KMS-11 (cell line): ENCODE results near the gene EMP3.

ENCODE experiments used
- H2AFZ ChIP-seq: fragments of 200-600 bp; sonication (generic); 2 replicates; pipeline ENCODE4 v1.6.1; 2016; ENCODE audit warnings: antibody characterized with exemption, mixed run types, low read depth
- H3K27ac ChIP-seq: fragments of 200-600 bp; sonication (generic); 2 replicates; pipeline ENCODE4 v1.6.1; 2016; ENCODE audit warnings: mild to moderate bottlenecking, mixed run types
- H3K27me3 ChIP-seq: fragments of 200-600 bp; sonication (generic); 2 replicates; pipeline ENCODE4 v1.6.1; 2017; ENCODE audit warnings: mild to moderate bottlenecking, low read depth, mixed run types, moderate library complexity; ENCODE audit not compliant: insufficient read depth
- H3K36me3 ChIP-seq: fragments of 200-600 bp; sonication (generic); 2 replicates; pipeline ENCODE4 v1.6.1; 2017; ENCODE audit warnings: mild to moderate bottlenecking, mixed run types; ENCODE audit not compliant: insufficient read depth
- H3K4me1 ChIP-seq: fragments of 200-600 bp; sonication (generic); 2 replicates; pipeline ENCODE4 v1.6.1; 2016; ENCODE audit warnings: mild to moderate bottlenecking, low read depth, mixed run types; ENCODE audit not compliant: poor library complexity, severe bottlenecking
- H3K4me2 ChIP-seq: fragments of 200-600 bp; sonication (generic); 2 replicates; pipeline ENCODE4 v1.7.0; 2016; ENCODE audit warnings: mild to moderate bottlenecking, mixed run types
- H3K4me3 ChIP-seq: fragments of 200-600 bp; sonication (generic); IDR thresholded peaks from 2 replicates; pipeline ENCODE4 v1.6.1; 2017; ENCODE audit warnings: low read depth, low read length, mixed read lengths; ENCODE audit not compliant: insufficient read depth
- H3K79me2 ChIP-seq: fragments of 200-600 bp; sonication (generic); 2 replicates; pipeline ENCODE4 v1.6.1; 2016; ENCODE audit warnings: low read depth, mixed run types; ENCODE audit not compliant: insufficient read depth
- H3K9ac ChIP-seq: fragments of 200-600 bp; sonication (generic); 2 replicates; pipeline ENCODE4 v1.6.1; 2016; ENCODE audit warnings: mild to moderate bottlenecking, mixed run types
- H4K20me1 ChIP-seq: fragments of 200-600 bp; sonication (generic); 2 replicates; pipeline ENCODE4 v1.6.1; 2016; ENCODE audit warnings: mild to moderate bottlenecking, mixed run types; ENCODE audit not compliant: insufficient read depth
- CTCF ChIP-seq: fragments of 200-600 bp; sonication (generic); conservative IDR thresholded peaks from 2 replicates; pipeline ENCODE4 v1.6.1; 2017; ENCODE audit warnings: low read depth, mild to moderate bottlenecking, antibody characterized with exemption, low read length, moderate library complexity, mixed read lengths

Gene EMP3

DNA sequence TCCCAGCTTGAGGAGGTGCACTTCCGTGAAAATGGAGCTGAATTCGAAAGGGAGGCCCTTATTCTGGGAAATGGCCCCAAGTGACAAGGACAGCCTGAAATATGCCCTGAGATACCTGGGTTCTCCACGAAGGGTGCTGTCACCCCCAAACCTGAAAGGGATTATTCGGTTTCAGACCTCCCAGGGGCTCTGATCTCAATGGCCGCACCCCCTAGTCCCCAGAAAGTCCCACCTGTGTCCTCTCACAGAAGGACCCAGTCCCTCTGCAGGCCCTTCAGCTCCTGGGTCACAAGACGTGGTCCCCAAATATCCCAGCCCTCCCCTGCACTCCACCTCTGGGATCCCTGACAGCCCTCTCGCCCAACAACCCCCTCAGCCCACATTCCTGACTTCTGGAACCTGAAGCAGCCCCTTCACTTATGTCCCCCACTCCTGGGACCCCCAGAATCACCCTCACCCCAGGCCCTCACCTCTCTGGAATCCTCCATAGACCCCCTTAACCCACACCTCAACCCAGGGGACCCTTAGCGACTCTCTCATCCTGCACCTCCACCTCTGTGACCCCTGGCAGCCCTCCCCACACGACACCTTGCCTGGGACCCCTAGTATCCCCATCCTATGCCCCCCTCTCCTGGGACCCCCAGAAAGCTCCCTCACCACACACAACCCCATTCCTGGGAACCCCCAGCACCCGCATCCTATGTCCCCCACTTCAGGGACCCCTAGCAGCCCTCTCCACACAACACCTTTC, 39.4 kb downstream of the EMP3 start:
- peaks cover 14% of the 10 kb centered on the region for H3K4me1 ChIP-seq
- H3K79me2 ChIP-seq: no peaks in the 10 kb centered on the region
- H3K27ac ChIP-seq: peak overlapping the region; percentile 83
- H4K20me1 ChIP-seq: no peaks in the 10 kb centered on the region
- peak overlapping the region; percentile 32 for H2AFZ ChIP-seq
- no peak overlapping the region for H3K4me3 ChIP-seq
- peak overlapping the region; percentile 71 for H3K9ac ChIP-seq
- no peaks in the 10 kb centered on the region for H3K36me3 ChIP-seq
- TF ChIP-seq CTCF: no peak
- no peaks in the 10 kb centered on the region for H3K27me3 ChIP-seq
- peak overlapping the region; percentile 72 for H3K4me2 ChIP-seq

GRCh38 chr19:48365602-48366001, 40.2 kb downstream of the EMP3 start:
- no peak overlapping the region for H2AFZ ChIP-seq
- H3K9ac ChIP-seq: no peak overlapping the region
- H3K4me2 ChIP-seq: no peak overlapping the region
- H3K79me2 ChIP-seq: no peaks in the 10 kb centered on the region
- no peak overlapping the region for H3K4me3 ChIP-seq
- no peak for TF ChIP-seq CTCF
- H3K36me3 ChIP-seq: no peaks in the 10 kb centered on the region
- H3K27ac ChIP-seq: no peak overlapping the region
- peaks cover 14% of the 10 kb centered on the region for H3K4me1 ChIP-seq
- no peaks in the 10 kb centered on the region for H3K27me3 ChIP-seq
- no peaks in the 10 kb centered on the region for H4K20me1 ChIP-seq

- H3K4me2 ChIP-seq: no peak overlapping the region
- no peaks in the 10 kb centered on the region for H3K79me2 ChIP-seq
- H3K36me3 ChIP-seq: no peaks in the 10 kb centered on the region
- no peak for TF ChIP-seq CTCF
- H3K4me3 ChIP-seq: no peak overlapping the region
- no peak overlapping the region for H3K27ac ChIP-seq
- H3K9ac ChIP-seq: no peak overlapping the region
- peaks cover 23% of the 10 kb centered on the region for H3K4me1 ChIP-seq
- no peaks in the 10 kb centered on the region for H4K20me1 ChIP-seq
- H2AFZ ChIP-seq: no peak overlapping the region
- no peaks in the 10 kb centered on the region for H3K27me3 ChIP-seq
These were observed 42.5 kb downstream of the EMP3 start for GRCh38 chr19:48367855-48368254.

GRCh38 chr19:48368936-48369335, 43.6 kb downstream of the EMP3 start:
- Histone ChIP-seq H3K4me1 (peaks cover 33% of the 10 kb centered on the region), H3K27ac (no peak overlapping the region), H3K4me2 (no peak overlapping the region), H3K4me3 (no peak overlapping the region), H2AFZ (no peak overlapping the region), H3K79me2 (no peaks in the 10 kb centered on the region), H3K27me3 (no peaks in the 10 kb centered on the region), H3K9ac (no peak overlapping the region), H4K20me1 (no peaks in the 10 kb centered on the region), H3K36me3 (no peaks in the 10 kb centered on the region)
- TF ChIP-seq CTCF: no peak
